Stimulated activated CD8-positive, alpha-beta memory T cell treated with anti-CD3 and anti-CD28 coated beads, Interleukin-15, amount 100 ng/mL, for 1 hour (primary cell): ENCODE measurements around the gene SP100.
A peak's percentile ranks its signal among the peaks of the same experiment; 100 is the strongest.
"Not testable (repeated sequence)": the region's sequence is repeated elsewhere in the genome, so short reads cannot be mapped to it uniquely, and the experiment has no call there.

ENCODE experiments used
- DNase-seq: peaks from one replicate; pipeline ENCODE4 v3.0.0-alpha.2; 2020; ENCODE audit warnings: low read depth

SP100 gene

GRCh38 chr2:230419181-230419580 lies 3.2 kb downstream of the SP100 start:
- no peak for DNase-seq

GRCh38 chr2:230422149-230422548 lies 6.1 kb downstream of the SP100 start:
- no peak for DNase-seq

GRCh38 chr2:230423851-230424458 lies 8.0 kb downstream of the SP100 start:
- DNase-seq, result no peak

- DNase-seq, result no peak
These were observed 9.4 kb downstream of the SP100 start for GRCh38 chr2:230425377-230425776.

- DNase-seq, result no peak
These were observed 13.5 kb downstream of the SP100 start for GRCh38 chr2:230429513-230429912.

- no peak for DNase-seq
These were observed 15.2 kb downstream of the SP100 start for GRCh38 chr2:230430957-230431910.

GRCh38 chr2:230434677-230435324 lies 18.8 kb downstream of the SP100 start:
- DNase-seq, result no peak

- no peak for DNase-seq
These were observed 19.4 kb downstream of the SP100 start for GRCh38 chr2:230435431-230435830.

GRCh38 chr2:230439121-230439520 lies 23.1 kb downstream of the SP100 start:
- DNase-seq, result not testable (repeated sequence)

GRCh38 chr2:230439590-230439989 lies 23.6 kb downstream of the SP100 start:
- no peak for DNase-seq

- peak; percentile 19 for DNase-seq
These were observed 25.4 kb downstream of the SP100 start for GRCh38 chr2:230441227-230441897.

- DNase-seq, result no peak
These were observed 27.5 kb downstream of the SP100 start for GRCh38 chr2:230443541-230443940.

GRCh38 chr2:230444832-230445231 lies 28.8 kb downstream of the SP100 start:
- no peak for DNase-seq

- DNase-seq, result no peak
These were observed 31.0 kb downstream of the SP100 start for GRCh38 chr2:230447036-230447435.

- no peak for DNase-seq
These were observed 31.8 kb downstream of the SP100 start for GRCh38 chr2:230447455-230448451.

- no peak for DNase-seq
These were observed 34.0 kb downstream of the SP100 start for GRCh38 chr2:230449901-230450467.

GRCh38 chr2:230453006-230453405 lies 37.0 kb downstream of the SP100 start:
- no peak for DNase-seq

GRCh38 chr2:230455005-230455684 lies 39.1 kb downstream of the SP100 start:
- DNase-seq, result no peak

- DNase-seq, result no peak
These were observed 41.2 kb downstream of the SP100 start for GRCh38 chr2:230457073-230457768.
